Measurements from ENCODE around the gene RNF157.

DNA sequence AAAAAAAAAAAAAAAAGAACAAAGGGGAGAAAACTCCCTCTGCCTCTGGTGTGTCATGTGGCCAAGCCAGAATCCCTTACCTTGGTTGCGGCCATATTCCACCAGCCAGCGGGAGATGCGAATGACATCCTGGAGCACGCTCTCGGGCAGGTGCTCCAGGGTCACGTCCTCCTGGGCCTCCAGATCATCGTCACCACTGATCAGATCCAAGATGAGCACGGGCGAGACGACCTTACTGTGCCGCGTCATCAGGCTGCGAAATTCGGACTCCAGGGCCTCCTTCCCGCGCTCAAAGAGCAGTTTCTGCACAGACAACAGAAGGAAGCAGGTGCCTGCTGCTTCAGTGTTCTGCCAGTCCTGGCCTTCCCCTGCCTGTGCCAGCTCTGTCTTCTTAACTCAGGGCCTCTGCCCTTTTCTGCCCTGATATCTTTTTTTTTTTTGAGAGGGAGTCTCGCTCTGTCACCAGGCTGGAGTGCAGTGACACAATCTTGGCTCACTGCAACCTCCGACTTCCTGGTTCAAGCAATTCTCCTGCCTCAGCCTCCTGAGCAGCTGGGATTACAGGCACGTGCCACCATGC, 142.5 kb downstream of the RNF157 start:
- TF ChIP-seq, protein P1, sequence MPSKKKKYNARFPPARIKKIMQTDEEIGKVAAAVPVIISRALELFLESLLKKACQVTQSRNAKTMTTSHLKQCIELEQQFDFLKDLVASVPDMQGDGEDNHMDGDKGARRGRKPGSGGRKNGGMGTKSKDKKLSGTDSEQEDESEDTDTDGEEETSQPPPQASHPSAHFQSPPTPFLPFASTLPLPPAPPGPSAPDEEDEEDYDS (CRISPR knock-in tag; IDR thresholded peaks at IDR 0.05), result no peak
- TF ChIP-seq, protein P2, sequence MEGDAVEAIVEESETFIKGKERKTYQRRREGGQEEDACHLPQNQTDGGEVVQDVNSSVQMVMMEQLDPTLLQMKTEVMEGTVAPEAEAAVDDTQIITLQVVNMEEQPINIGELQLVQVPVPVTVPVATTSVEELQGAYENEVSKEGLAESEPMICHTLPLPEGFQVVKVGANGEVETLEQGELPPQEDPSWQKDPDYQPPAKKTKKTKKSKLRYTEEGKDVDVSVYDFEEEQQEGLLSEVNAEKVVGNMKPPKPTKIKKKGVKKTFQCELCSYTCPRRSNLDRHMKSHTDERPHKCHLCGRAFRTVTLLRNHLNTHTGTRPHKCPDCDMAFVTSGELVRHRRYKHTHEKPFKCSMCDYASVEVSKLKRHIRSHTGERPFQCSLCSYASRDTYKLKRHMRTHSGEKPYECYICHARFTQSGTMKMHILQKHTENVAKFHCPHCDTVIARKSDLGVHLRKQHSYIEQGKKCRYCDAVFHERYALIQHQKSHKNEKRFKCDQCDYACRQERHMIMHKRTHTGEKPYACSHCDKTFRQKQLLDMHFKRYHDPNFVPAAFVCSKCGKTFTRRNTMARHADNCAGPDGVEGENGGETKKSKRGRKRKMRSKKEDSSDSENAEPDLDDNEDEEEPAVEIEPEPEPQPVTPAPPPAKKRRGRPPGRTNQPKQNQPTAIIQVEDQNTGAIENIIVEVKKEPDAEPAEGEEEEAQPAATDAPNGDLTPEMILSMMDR (CRISPR knock-in tag; IDR thresholded peaks at IDR 0.05), result no peak
- TF ChIP-seq ADNP (CRISPR knock-in tag; IDR thresholded peaks at IDR 0.05) (no peak), DPF2 (CRISPR knock-in tag; IDR thresholded peaks at IDR 0.05; ENCODE audit: borderline replicate concordance, low read depth) (no peak)
